Measurements from ENCODE around the gene YDJC.
"Not testable (repeated sequence)": the region's sequence is repeated elsewhere in the genome, so short reads cannot be mapped to it uniquely, and the experiment has no call there.

Gene YDJC

GRCh38 chr22:21629255-21630149 is at the start of gene YDJC:
Gene YDJC (minus strand): TSS chr22:21630022. CDS start chr22:21630014, 8 bp downstream.
- peak; percentile 75 for DNase-seq

GRCh38 chr22:21679383-21679782 is 49.6 kb upstream of the YDJC start:
- DNase-seq, result no peak

GRCh38 chr22:21678842-21679241 is 49.0 kb upstream of the YDJC start:
- not testable (repeated sequence) for DNase-seq

GRCh38 chr22:21677606-21678443 is 48.0 kb upstream of the YDJC start:
- no peak for DNase-seq

- no peak for DNase-seq
Measured at GRCh38 chr22:21674638-21675245, 44.9 kb upstream of the YDJC start.

GRCh38 chr22:21673534-21674321 is 43.9 kb upstream of the YDJC start:
- no peak for DNase-seq

- DNase-seq, result no peak
Measured at GRCh38 chr22:21672107-21672629, 42.3 kb upstream of the YDJC start.

- DNase-seq, result no peak
Measured at GRCh38 chr22:21669026-21669425, 39.2 kb upstream of the YDJC start.

GRCh38 chr22:21666786-21667185 is 37.0 kb upstream of the YDJC start:
- DNase-seq, result no peak

- no peak for DNase-seq
Measured at GRCh38 chr22:21665047-21665851, 35.4 kb upstream of the YDJC start.

- DNase-seq, result no peak
Measured at GRCh38 chr22:21663738-21664137, 33.9 kb upstream of the YDJC start.

- DNase-seq, result no peak
Measured at GRCh38 chr22:21661991-21662390, 32.2 kb upstream of the YDJC start.

- DNase-seq, result no peak
Measured at GRCh38 chr22:21660904-21661303, 31.1 kb upstream of the YDJC start.

GRCh38 chr22:21659864-21660525 is 30.2 kb upstream of the YDJC start:
- DNase-seq, result no peak

- peak; percentile 62 for DNase-seq
Measured at GRCh38 chr22:21657360-21658032, 27.7 kb upstream of the YDJC start.

- DNase-seq, result no peak
Measured at GRCh38 chr22:21657020-21657359, 27.2 kb upstream of the YDJC start.

GRCh38 chr22:21652547-21653545 is 23.0 kb upstream of the YDJC start:
- no peak for DNase-seq

GRCh38 chr22:21652010-21652546 is 22.3 kb upstream of the YDJC start:
- DNase-seq, result peak; percentile 69

GRCh38 chr22:21651521-21652009 is 21.7 kb upstream of the YDJC start:
- no peak for DNase-seq
